NOMO-1 treated with DMSO at 0.1 percent for 48 hours (cell line): Measurements from ENCODE around the gene GMCL2.
A peak's percentile ranks its signal among the peaks of the same experiment; 100 is the strongest.
"Not testable (repeated sequence)": the region's sequence is repeated elsewhere in the genome, so short reads cannot be mapped to it uniquely, and the experiment has no call there.

Source experiments
- DNase-seq: peaks from one replicate; lab custom pipeline; 2025; ENCODE audit not compliant: unreplicated experiment; lab: John Stamatoyannopoulos, UW

GMCL2 gene

DNA sequence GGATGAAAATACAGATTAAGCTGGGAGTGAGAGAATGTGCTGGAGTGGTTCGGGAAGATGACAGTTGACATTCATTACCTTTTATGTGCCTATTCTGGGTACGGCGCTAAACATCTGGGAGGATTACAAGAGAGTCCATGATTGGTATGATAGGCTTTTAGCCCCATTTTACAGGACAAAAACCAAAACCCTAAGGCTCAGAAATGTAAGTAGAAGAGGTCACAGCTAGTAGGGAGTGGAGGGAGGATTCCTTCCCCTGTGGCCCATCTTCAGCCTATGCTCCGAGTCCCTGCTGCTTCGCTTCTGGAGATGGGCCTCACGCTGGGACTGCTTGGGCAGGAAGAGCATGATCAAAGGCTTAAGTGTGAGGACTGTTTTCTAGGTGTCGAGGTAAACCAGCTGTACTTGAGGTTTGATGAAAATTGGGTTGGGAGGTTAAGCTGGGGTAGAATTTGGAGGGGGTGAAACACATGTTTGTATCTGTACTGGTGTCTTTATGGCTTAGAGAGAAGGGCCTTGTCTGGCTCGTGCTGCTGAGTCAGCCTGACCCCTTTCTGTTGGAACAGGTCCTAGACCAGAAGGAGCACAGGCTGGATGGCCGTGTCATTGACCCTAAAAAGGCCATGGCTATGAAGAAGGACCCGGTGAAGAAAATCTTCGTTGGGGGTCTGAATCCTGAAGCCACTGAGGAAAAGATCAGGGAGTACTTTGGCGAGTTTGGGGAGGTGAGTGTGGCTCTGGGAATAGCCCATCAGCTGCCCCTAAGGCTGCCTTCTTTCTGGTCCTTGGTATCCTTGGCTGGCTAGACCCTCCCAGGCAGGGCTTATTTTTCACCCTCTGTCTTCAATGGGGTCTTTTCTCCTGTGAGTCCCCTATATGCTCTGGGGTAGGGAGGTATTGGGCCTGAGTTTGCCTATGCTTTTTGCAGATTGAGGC is 19.3 kb upstream of the GMCL2 start:
- no peak for DNase-seq

DNA sequence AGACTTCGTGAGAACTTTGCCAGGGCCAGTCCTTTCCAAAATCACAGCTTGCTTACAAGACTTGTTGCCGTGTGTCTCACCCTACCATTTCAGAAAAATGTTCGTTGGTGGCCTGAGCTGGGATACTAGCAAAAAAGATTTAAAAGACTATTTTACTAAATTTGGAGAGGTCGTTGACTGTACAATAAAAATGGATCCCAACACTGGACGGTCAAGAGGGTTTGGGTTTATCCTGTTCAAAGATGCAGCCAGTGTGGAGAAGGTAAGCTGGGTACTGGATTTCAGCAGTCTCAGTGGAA is 18.5 kb upstream of the GMCL2 start:
- no peak for DNase-seq

- peak; percentile 44 for DNase-seq
Observed at GRCh38 chr5:178204935-178205748, 18.0 kb upstream of the GMCL2 start.

GRCh38 chr5:178204182-178204934 is 17.2 kb upstream of the GMCL2 start, which contains the start of gene HNRNPAB:
TSS of gene HNRNPAB (plus strand) at chr5:178204533. CDS start at chr5:178204838, 305 bp downstream.
- DNase-seq = peak; percentile 88

DNA sequence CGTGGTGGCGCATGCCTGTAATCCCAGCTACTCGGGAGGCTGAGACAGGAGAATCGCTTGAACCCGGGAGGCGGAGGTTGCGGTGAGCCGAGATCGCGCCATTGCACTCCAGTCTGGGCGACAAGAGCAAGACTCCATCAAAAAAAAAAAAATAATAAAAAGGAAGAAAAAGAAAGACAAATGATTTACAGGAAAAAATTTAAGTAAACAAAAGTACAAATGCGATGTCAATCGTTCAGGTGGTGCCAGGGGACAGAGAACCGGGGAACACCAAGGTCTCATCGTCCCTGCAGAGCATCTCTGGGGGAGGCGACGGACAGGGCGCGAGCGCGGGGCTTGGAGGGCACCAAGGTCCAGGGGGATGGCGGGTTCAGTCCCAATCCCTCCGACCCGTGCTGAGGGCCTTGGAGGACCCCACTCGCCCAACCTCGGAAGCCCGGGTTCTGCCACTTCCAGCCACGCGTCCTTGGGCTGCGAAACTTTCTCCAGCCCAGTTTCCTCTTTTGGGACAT is 16.6 kb upstream of the GMCL2 start:
- DNase-seq = peak; percentile 38

- no peak for DNase-seq
Observed at GRCh38 chr5:178202541-178202940, 15.4 kb upstream of the GMCL2 start.

GRCh38 chr5:178201927-178202235 is 14.7 kb upstream of the GMCL2 start:
- peak; percentile 60 for DNase-seq

- DNase-seq = no peak
Observed at GRCh38 chr5:178201221-178201926, 14.2 kb upstream of the GMCL2 start.

- DNase-seq = no peak
Observed at GRCh38 chr5:178199581-178200434, 12.6 kb upstream of the GMCL2 start.

- no peak for DNase-seq
Observed at GRCh38 chr5:178198706-178199105, 11.5 kb upstream of the GMCL2 start.

GRCh38 chr5:178198151-178198550 is 11.0 kb upstream of the GMCL2 start:
- not testable (repeated sequence) for DNase-seq

DNA sequence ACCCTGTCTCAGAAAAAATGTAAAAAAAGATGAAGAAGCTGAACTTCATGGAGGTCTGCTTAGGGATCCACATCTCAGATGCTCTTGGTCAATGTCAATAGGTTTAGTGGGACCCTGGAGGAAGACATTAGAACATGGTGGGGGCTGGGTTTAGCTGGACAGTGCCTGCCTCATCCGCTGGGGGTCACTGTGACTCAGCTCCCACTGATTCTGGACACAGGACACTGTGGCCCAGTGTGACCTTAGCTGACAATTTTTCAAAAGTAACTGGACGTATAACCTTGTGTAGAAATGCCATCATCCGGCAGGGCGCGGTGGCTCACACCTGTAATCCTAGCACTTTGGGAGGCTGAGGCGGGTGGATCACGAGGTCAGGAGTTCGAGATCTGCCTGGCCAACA is 9.8 kb upstream of the GMCL2 start:
- no peak for DNase-seq

DNA sequence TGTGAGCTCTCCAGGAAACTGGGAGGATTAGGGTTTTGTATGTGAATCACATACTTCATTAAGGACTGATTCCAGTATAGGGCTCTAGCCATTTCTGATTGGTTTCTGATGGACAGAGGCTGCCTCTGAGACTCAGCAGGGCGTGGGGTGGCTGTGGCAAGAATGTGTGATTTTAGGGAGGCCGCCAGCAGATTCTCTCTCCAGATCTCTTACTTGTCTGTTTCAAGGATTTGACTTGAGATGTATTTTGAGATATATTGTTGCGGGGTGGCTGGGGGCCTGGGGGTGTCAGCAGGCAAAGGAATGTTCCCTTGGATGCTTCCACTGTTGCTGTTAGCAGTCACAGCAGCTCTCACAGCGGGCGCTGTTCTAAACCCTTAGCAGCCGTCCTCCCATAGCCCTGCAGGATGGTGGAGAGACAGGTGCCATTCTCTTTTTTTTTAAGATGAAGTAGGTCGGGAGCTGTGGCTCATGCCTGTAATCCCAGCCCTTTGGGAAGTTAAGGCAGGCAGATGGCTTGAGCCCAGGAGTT is 9.2 kb upstream of the GMCL2 start:
- DNase-seq = no peak

DNA sequence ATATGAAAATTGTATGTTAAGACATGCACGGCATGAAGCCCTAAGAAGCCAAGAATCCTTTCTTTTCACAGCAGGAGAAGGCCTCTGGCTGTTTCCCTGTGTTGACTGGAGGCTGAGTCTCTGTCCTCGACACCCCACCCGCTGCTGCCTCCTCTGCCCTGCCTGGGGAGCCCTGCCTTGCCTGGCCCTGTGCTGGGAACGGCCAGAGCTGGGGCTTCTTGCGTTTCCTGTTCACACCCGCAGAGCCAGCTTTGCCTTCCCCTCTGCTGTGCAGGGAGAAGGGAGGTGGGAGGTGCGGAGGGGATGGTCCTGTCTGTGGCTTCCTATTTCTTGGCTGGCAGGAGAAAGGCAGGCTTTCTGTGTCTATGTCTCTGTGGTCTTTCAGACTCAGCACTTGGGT is 6.9 kb upstream of the GMCL2 start:
- DNase-seq = no peak

DNA sequence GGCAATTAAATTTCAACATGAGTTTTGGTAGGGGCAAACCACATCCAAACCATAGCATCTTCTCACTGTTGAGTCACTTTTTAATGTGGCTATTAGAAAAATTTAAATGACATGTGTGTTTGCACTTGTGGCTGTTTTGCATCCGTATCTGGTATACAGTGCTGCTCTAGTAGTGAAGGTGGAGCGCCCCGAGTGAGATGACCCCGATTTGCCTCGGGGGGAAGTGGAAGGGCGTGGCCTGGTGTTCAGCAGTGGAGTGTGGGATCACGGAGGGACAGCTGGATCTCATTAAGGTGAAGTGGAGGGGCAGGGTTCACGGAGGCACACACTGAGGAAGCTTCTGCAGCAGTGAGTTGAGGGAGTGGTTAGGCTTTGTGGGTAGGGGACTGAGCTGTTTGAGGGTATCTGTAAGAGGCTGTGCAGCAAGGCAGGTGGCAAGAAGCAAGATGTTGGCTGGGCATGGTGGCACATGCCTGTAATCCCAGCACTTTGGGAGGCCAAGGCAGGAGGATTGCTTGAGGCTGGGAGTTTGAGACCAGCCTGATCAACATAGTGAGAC is 6.2 kb upstream of the GMCL2 start:
- no peak for DNase-seq

GRCh38 chr5:178192787-178193186 is 5.6 kb upstream of the GMCL2 start:
- no peak for DNase-seq

DNA sequence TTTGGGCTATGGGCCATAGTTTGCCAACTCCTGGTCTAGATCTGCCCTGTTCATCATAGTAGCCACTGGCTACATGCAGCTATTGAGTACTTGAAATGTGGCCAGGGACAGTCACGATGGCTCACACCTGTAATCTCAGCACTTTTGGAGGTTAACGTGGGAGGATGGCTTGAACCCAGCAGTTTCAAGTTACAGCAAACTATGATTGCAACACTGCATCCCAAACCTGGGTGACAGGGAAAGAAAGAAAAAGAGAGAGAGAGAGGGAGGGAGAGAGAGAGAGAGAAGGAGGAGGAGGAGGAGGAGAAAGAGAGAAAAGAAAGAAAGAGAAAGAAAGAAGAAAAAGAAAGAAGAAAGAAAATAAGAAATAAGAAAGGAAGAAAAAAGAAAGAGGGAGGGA is 5.1 kb upstream of the GMCL2 start:
- DNase-seq = no peak

GRCh38 chr5:178191661-178192060 is 4.5 kb upstream of the GMCL2 start:
- DNase-seq = no peak

DNA sequence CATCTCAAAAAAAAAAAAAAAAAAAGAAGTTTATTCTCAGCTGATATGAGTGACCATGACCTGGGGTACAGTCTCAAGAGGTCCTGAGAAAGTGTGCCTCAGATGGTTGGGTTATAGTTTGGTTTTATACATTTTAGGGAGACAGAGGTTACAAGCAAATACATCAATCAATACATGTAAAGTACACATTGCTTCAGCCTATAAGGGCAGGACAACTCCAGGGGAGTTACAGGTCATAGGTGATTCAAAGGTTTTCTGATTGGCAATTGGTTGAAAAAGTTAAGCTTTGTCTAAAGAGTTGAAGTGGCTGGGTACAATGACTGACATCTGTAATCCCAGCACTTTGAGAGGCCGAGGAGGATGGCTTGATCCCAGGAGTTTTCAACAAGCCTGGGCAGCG is 2.3 kb upstream of the GMCL2 start:
- no peak for DNase-seq
